M059J (cell line): ENCODE measurements around the gene TBC1D9B. TPM values are rescaled to one million over a fixed set of nuclear protein-coding genes. Genes with fewer than 3 reads are reported as not detected.
"Not testable (repeated sequence)": the region's sequence is repeated elsewhere in the genome, so short reads cannot be mapped to it uniquely, and the experiment has no call there.

Source experiments
- DNase-seq: peaks from one replicate; pipeline ENCODE4 v3.0.0-alpha.2; 2012; ENCODE audit warnings: low read depth
- total RNA-seq: library from RNA; depleted of rRNA; stranded (reverse); fragments of >200 nt; shearing (Covaris generic); gene quantifications from 2 replicates; pipeline ENCODE4 v1.2.3, GENCODE V29; 2014

The TBC1D9B gene
- total RNA-seq, 1 experiment from 2014 or later = 62.4 TPM

DNA sequence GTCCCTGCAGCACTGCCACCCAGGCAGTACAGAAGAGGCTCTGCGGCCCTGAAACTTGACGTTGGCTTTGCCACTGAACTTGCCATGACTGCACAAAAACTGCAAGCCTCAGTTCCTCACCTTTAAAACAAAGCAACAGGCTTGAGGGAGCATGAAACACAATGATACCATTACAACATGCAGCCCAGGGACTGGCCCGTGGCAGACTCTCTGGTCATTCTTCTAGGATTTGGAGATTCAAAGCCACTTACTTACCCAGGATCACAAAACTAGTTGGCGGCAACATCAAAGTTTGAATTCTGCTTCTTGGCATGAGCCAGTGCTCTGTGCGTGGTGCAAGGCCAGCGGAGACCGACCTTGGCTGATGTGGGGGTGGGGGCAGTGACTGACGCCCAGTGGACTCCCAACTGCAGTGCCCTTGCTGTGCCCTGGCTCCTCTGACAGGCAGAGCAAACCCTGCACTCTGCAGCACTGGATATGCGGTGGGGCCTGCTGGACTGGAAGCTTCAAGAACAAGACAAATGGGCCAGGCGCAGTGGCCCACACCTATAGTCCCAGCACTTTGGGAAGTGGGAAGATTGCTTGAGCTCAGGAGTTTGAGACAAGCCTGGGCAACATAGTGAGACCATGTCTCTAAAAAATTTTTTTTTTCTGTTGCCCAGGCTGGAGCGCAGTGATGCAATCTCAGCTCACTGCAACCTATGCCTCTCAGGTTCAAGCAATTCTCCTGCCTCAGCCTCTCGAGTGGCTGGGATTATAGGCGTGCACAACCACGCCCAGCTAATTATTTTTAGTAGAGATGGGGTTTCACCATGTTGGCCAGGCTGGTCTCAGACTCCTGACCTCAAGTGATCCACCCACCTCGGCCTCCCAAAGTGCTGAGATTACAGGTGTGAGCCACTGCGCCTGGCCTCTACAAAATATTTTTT is 68.1 kb downstream of the TBC1D9B start:
- no peak for DNase-seq

DNA sequence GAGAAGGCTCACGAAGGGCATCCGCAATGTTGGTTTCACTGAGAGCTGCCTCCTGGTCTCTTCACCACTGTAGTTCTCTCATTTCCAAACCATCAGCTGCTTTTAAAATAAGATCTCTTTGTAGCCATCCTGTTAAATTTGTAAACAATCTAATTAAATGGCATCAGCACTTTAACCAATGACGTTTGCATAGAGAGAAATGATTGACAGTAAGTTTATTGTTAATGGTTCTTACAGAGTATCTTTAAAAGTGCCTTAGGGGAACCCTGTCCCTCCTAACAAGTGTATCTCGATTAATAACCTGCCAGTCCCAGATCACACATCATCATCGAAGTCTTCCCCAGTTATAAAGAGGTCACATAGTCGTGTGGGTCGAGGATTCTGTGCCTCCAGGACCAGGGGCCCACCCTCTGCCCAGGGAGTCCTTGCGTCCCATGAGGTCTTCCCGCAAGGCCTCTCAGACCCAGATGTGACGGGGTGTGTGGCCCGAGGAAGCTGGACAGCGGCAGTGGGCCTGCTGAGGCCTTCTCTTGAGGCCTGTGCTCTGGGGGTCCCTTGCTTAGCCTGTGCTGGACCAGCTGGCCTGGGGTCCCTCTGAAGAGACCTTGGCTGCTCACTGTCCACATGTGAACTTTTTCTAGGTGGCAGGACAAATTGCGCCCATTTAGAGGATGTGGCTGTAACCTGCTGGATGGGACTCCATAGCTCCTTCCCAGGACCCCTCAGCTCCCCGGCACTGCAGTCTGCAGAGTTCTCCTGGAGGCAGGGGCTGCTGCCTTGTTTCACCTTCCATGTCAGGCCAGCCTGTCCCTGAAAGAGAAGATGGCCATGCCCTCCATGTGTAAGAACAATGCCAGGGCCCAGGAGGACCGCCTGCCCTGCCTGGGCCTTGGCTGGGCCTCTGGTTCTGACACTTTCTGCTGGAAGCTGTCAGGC is 70.4 kb downstream of the TBC1D9B start:
- DNase-seq = no peak

DNA sequence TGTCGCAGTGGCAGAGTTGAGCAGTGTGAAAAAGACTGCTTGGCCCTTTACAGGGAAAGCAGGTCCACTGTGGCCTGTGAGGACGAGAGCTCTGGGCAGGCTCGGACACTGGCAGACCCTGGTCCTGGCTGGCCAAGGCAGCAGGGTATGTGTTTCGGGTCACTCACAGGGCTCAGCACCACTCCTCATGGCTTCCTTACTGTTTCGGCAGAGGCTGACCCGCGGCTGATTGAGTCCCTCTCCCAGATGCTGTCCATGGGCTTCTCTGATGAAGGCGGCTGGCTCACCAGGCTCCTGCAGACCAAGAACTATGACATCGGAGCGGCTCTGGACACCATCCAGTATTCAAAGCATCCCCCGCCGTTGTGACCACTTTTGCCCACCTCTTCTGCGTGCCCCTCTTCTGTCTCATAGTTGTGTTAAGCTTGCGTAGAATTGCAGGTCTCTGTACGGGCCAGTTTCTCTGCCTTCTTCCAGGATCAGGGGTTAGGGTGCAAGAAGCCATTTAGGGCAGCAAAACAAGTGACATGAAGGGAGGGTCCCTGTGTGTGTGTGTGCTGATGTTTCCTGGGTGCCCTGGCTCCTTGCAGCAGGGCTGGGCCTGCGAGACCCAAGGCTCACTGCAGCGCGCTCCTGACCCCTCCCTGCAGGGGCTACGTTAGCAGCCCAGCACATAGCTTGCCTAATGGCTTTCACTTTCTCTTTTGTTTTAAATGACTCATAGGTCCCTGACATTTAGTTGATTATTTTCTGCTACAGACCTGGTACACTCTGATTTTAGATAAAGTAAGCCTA is 71.3 kb downstream of the TBC1D9B start:
- DNase-seq = peak; percentile 55

DNA sequence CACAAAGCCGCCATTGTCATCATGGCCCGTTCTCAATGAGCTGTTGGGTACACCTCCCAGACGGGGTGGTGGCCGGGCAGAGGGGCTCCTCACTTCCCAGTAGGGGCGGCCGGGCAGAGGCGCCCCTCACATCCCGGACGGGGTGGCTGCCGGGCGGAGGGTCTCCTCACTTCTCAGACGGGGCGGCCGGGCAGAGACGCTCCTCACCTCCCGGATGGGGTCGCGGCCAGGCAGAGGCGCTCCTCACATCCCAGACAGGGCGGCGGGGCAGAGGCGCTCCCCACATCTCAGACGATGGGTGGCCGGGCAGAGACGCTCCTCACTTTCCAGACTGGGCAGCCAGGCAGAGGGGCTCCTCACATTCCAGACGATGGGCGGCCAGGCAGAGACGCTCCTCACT is 72.8 kb downstream of the TBC1D9B start:
- DNase-seq = not testable (repeated sequence)

DNA sequence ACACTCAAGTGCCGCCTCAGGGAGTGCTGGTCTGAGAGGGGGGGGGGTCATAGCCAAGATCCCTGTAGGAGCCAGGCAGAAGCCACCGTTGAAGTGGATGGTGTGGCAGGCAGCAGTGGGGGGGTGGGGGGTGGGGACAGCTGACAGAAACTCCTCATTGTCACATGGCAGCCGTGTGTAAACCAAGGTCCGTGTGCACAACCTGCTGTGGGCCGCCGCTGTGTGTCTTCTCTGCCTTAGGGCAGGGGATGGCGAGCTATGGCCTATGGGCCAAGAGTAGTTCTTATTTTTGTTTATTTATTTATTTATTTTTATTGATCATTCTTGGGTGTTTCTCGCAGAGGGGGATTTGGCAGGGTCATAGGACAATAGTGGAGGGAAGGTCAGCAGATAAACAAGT is 73.6 kb downstream of the TBC1D9B start:
- no peak for DNase-seq

DNA sequence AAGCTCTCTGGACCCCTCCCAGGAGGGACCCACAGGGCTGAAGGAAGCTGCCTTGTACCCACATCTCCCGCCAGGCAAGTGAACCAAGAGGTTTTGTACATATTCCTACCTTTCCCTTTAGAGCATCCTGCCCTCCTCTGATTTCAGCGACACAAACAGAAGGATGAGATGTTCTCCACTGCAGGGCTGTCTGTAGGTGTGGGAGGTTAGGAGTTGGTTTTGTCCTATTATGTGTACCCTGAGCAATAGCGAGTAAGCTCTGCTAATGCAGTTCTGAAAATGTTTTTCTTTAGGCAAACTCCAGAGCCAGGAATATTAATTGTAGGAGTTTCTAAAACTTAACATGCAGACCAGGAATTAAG is 74.0 kb downstream of the TBC1D9B start:
- no peak for DNase-seq

DNA sequence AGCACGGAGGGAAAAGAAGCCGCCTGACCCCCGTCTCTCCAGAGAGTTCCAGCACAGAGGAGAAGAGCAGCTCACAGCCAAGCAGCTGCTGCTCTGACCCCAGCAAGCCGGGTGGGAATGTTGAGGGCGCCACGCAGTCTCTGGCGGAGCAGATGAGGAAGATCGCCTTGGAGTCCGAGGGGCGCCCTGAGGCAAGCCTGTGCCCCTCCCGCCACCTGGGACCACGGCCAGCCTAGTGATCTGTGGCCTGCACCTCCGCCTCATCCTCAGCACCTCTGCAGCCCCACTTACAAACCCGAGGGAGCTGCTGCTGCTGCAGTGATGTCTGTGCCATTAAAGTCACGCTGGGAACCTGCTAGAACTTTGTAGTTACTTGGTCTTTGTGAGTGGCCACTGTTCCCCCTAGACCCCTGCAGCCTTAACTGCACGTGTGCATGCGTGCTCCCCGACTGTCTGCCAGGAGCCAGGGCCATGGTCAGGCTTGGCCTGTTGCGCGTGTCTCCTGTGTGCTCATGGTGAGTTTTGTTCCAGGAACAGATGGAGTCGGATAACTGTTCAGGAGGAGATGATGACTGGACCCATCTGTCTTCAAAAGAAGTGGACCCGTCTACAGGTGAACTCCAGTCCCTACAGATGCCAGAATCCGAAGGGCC is 74.5 kb downstream of the TBC1D9B start:
- DNase-seq = no peak

DNA sequence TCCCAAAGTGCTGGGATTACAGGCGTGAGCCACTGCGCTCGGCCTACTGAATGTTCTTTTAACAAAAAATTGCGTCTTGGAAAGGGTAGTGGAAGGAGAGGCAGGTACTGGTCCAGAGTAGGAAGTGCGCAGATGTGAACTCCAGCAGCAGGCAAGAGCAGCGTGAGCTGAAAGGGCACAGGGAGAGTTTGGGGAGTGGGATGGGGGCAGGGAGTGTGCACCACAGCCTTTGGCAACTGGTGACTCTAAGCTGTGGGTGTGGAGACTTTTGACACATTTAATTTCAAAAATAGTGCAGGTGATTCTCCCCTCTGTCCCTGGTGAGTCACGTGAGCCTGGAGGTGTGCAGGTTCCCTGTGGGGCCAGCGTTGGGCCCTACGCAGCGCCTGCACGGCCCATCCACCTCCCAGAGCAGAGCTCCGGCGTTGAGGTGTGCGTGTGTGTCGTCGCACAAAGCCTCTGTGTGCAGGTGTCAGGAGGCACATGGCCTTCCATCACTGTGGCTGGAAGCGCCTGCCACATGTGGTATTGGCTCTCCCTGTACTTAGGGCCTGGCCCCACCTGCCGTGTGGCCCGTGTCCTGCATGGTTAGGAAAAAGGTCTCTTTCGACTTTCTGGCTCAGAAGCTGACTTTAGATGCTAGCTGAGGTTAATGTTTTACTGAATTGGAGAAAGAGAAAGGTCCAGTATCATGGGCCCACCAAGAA is 75.5 kb downstream of the TBC1D9B start:
- no peak for DNase-seq

DNA sequence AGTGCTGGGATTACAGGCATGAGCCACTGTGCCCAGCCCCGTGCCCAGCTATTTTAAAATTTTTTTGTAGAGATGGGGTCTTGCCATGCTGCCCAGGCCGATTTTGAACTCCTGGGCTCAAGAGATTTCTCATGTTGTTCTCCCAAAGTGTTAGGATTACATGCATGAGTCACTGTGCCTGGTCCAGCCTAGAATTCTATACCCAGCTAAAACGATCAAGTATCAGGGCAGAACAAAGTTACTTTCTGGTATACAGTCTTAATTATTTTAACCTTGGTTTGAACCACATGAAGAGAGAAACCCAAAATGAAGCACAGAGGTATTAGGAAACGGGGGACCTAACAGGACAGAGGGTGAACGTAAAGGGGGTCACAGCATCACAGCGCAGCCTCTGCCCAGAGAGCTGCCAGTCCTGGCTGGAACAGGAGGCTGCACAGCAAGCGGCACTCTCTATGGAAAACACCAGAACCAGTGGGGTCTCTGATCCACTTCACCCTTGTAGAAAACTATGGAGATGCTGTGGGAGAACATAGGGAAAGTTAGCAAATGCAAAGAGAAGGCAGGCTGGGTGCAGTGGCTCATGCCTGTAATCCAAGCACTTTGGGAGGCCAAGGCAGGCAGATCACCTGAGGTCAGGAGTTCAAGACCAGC is 76.8 kb downstream of the TBC1D9B start:
- no peak for DNase-seq

DNA sequence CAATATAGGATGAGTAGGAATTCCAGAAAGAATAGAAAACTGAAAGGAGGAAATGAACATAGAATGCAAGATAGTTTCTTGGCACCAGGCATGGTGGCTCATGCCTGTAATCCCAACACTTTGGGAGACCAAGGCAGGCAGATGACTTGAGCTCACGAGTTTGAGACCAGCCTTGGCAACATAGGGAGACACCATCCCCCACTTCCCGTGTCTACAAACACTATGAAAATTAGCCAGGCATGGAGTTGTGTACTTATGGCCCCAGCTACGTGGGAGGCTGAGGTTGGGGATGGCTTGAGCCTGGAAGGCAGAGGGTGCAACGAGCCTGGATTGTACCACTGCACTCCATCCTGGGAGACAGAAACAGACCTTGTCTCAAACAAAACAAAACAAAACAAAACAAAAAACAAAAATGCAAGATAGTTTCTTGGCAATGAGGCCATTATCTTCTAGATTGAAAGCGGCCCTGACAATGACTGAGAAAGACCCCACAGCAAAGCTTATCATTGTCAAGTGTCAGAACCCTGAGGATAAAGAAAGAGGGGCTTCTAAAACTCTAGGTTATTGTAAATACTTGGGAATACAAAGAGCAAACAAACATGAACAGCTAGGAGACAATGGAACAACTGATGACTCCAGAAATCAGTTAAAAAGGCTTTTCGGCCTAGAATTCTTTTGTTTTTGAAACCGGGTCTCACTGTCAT is 77.8 kb downstream of the TBC1D9B start:
- no peak for DNase-seq

DNA sequence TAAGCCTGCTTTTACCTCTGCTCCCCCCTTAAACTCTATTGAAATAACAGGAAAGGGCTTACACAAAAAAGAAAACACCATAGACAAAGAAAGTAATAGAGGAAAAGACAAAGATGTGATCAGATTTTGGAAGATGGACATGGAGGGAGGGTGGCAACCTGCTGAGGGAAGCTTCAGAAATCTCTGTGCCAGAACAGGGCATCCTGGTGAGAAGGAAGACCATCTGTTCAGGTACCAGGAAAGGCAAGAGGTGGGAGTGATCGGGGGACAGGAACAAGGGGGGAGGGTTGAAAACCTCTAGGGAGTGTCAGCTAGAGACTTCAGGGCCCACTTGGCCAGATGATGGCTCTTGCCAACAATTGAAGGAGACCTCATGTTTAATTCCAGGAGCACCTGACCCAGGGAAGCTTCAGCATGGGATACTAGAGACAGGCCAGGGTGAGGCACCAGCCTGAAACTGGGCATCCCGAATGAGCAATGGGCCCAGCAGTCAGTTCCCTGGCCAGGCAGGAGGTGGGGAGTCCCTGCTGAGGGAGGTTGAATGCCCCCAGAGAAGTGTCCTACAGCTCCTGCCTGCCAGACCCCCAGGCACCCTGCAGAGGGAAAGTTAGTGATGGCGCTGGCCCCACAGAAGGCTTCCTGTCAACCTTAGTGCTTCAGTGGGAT is 78.8 kb downstream of the TBC1D9B start:
- no peak for DNase-seq

DNA sequence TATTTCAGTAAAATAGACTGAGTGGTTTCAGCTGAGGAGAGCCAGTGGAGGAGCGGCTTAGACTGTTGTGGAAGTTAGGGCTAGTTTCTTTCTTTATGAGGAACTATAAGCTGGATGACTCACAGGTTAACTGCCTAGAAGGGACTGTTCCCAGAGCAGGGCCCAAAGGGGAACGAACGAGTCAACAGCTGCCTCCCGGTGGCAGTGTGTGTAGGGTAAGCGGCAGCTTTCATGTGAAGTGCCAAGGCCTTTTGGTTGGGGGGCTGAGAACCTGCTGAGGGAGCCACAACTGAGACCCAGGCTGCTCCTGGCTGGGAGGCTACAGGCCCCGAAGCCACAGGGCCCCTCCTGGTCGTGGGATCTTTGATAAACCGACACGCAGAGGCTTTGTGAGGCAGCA is 80.0 kb downstream of the TBC1D9B start:
- DNase-seq = peak; percentile 68

DNA sequence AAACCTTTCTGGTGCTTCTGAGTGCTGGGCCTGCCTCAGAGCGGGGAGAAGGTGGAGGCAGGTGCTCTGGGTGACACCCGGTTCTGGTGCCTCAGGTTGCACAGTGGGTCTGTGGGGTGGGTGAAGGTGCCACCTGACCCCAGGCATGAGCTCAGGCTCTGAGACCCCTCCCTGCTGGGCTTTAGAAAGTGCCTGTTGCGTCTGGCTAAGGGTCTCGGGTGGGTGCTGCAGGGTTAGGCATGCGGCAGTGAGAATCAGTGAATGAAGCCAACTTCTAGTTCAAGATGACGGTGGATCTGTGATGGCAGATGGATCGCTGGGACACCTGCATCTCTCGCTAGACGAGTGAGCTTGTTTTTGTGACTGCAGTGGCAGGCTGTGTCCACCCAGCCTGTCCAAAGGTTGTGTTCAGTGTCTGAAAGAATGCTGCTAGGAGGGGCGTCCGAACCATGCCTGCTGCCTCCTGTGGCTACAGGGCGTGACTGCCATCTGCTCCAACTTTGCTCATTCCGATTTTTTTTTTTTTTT is 82.0 kb downstream of the TBC1D9B start:
- no peak for DNase-seq

DNA sequence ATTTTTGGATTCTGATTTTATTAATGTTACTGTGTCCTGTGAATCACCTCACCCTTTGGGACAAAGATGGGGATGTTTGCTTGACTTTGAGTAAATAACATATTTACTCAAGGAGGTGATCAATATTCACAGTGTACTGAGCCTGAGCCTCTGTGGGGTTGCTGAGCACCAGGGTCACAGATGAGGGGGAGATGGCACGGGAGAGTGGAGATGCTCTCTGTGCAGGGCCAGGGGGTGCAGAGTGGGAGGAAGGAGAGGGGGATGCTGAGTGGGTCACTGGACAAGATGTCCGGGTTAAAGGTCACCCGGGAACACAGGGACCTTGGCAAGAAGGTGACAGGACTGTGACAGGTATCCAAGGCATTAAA is 83.0 kb downstream of the TBC1D9B start:
- DNase-seq = no peak

DNA sequence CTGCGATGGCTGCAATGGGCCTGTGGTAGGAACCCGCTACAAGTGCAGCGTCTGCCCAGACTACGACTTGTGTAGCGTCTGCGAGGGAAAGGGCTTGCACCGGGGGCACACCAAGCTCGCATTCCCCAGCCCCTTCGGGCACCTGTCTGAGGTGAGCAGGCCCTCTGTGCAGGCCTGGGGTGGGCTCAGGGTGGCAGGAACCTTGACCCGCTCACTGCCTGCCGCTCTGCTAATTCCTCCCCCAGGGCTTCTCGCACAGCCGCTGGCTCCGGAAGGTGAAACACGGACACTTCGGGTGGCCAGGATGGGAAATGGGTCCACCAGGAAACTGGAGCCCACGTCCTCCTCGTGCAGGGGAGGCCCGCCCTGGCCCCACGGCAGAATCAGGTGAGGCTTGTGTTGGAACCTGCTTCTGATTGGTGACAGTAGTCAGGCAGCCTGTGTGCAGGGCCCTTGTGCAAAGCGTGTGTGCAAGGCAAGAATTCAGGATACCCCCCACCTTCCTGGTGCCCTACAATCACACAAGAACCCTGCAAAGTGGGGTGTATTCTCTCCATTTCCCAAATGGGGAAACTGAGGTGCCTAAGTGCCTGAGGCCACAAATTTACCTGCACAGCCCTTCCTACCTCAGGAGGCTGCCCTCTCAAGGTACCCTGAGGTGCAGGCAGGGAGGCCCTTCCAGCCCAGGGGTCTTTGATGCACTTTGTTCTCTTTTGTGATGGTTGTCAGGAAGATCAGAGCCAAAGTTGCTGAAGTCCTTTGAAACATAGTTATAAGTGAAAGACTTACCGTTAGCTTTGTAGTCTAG is 83.6 kb downstream of the TBC1D9B start:
- DNase-seq = no peak

DNA sequence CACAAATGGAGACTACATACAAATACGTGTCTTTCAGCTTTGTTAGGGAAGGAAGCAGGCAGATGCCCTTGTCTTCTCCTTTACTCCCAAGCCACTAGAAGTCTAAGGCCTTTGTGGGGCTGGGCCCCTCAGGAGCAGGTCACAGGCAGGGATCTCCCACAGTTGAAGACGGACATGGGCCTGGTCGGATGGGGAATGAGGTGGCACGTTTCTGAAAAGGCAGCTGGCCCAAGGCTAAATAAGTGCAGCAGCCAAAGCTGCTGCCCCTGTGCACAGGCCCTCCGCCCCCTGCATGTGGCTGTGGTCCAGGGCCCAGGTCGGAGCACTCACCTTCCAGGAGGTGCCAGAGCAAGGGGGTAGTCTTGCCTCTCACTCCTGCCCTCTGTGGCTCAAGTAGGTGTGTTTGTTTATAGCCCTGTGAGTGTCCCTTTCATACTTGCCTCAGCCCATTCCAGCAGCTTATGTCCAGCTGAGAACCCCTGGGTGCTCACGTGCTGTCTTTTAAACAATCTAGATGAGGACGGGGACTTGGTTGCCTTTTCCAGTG is 85.2 kb downstream of the TBC1D9B start:
- DNase-seq = no peak

DNA sequence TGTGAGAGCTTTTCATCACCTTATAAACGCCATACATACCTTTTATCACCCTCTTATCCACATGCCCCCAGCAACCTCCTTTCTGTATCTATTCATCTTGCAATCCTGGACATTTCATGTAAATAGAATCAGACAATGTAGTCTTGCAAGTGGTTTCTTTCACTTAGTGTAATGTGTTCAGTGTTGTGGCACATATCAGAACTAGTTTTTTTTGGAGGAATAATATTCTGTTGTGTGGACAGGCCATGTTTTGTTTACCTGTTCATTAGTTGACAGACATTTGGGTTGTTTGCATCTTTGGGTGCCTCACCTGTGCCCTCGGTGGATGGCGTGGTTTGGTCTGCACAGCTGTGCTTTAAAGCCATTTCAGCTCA is 85.7 kb downstream of the TBC1D9B start:
- DNase-seq = no peak
